ENCODE results near the gene SLC6A17.

SLC6A17 gene

GRCh38 chr1:110243574-110243973 is 93.3 kb downstream of the SLC6A17 start:
- DNase-seq = no peak

- no peak for DNase-seq
Measured at GRCh38 chr1:110245876-110246620, 95.8 kb downstream of the SLC6A17 start.

- DNase-seq = no peak
Measured at GRCh38 chr1:110248746-110249145, 98.5 kb downstream of the SLC6A17 start.

GRCh38 chr1:110249256-110249655 is 99.0 kb downstream of the SLC6A17 start:
- DNase-seq = no peak

- DNase-seq = no peak
Measured at GRCh38 chr1:110250008-110250407, 99.7 kb downstream of the SLC6A17 start.

GRCh38 chr1:110250749-110251148 is 100.5 kb downstream of the SLC6A17 start:
- no peak for DNase-seq

All from fibroblast of skin of right biceps (primary cell).